ENCODE data around the gene CLEC11A. TPM values are rescaled to one million over a fixed set of nuclear protein-coding genes. Genes with fewer than 3 reads are reported as not detected.
"Not testable (repeated sequence)": the region's sequence is repeated elsewhere in the genome, so short reads cannot be mapped to it uniquely, and the experiment has no call there.

The CLEC11A gene
- polyA plus RNA-seq, 1 donor (not counting 4 experiments of a cell fraction or from before 2014, with no cell fraction given): 0.56 TPM

GRCh38 chr19:50768277-50768676 lies 45.1 kb downstream of the CLEC11A start:
- Histone ChIP-seq H3K79me2 (ENCODE audit: control insufficient read depth, insufficient read depth, low read length) (no peaks in the 10 kb centered on the region), H3K4me3 (ENCODE audit: control insufficient read depth in 2 of 3, extremely low read depth in 1 of 3, insufficient read depth in 2 of 3, low read depth in 1 of 3, low read length in 3 of 3) (no peak overlapping the region), H3K27ac (ENCODE audit: control insufficient read depth, insufficient read depth, low read length) (no peak overlapping the region), H3K4me1 (ENCODE audit: control insufficient read depth, extremely low read depth, insufficient read depth, low read length) (no peaks in the 10 kb centered on the region), H4K20me1 (ENCODE audit: control insufficient read depth, extremely low read depth, insufficient read depth, low read length) (no peaks in the 10 kb centered on the region), H3K4me2 (ENCODE audit: control insufficient read depth, extremely low read depth, insufficient read depth, low read depth, low read length) (no peak overlapping the region), H3K27me3 (ENCODE audit: control insufficient read depth, extremely low read depth, insufficient read depth, low read length) (no peaks in the 10 kb centered on the region), H3K9ac (ENCODE audit: control insufficient read depth, extremely low read depth, insufficient read depth, low read length) (no peak overlapping the region), H2AFZ (ENCODE audit: control insufficient read depth, low read length) (no peak overlapping the region), H3K9me3 (ENCODE audit: control insufficient read depth, low read depth, low read length) (no peaks in the 10 kb centered on the region), H3K9me1 (ENCODE audit: control insufficient read depth, extremely low read depth, insufficient read depth, low read length) (no peaks in the 10 kb centered on the region), H3K36me3 (ENCODE audit: control insufficient read depth in 2 of 2, extremely low read depth in 1 of 2, insufficient read depth in 2 of 2, low read length in 2 of 2) (no peaks in the 10 kb centered on the region)
- TF ChIP-seq EZH2 (IDR thresholded peaks at IDR 0.05; ENCODE audit: low read length) (no peak), CTCF (optimal IDR thresholded peaks at IDR 0.05 in 1 of 3, IDR thresholded peaks at IDR 0.05 in 1 of 3, conservative IDR thresholded peaks at IDR 0.05 in 1 of 3; ENCODE audit: extremely low read depth in 1 of 3, insufficient read depth in 2 of 3, low read length in 3 of 3) (no peak)
- DNase-seq (ENCODE audit: low read depth, low spot score) (no peak), FAIRE-seq (no peak)
- dilution Hi-C loops (cut with MboI; ENCODE audit: extremely low pct_ligation_motif_present, low sequenced_read_pairs): no loop called here

GRCh38 chr19:50770164-50770563 lies 47.0 kb downstream of the CLEC11A start, which contains the start of gene GPR32:
TSS of gene GPR32 (plus strand) at chr19:50770464. CDS start at chr19:50770601, 137 bp downstream.
- FAIRE-seq; H3K4me3 ChIP-seq (ENCODE audit: control insufficient read depth in 2 of 3, extremely low read depth in 1 of 3, insufficient read depth in 2 of 3, low read depth in 1 of 3, low read length in 3 of 3); DNase-seq (ENCODE audit: low read depth, low spot score); H3K27me3 ChIP-seq (ENCODE audit: control insufficient read depth, extremely low read depth, insufficient read depth, low read length); H3K4me1 ChIP-seq (ENCODE audit: control insufficient read depth, extremely low read depth, insufficient read depth, low read length); H3K4me2 ChIP-seq (ENCODE audit: control insufficient read depth, extremely low read depth, insufficient read depth, low read depth, low read length); H2AFZ ChIP-seq (ENCODE audit: control insufficient read depth, low read length); H3K9ac ChIP-seq (ENCODE audit: control insufficient read depth, extremely low read depth, insufficient read depth, low read length); H3K27ac ChIP-seq (ENCODE audit: control insufficient read depth, insufficient read depth, low read length); H3K36me3 ChIP-seq (ENCODE audit: control insufficient read depth in 2 of 2, extremely low read depth in 1 of 2, insufficient read depth in 2 of 2, low read length in 2 of 2); H3K9me1 ChIP-seq (ENCODE audit: control insufficient read depth, extremely low read depth, insufficient read depth, low read length); H3K9me3 ChIP-seq (ENCODE audit: control insufficient read depth, low read depth, low read length); H3K79me2 ChIP-seq (ENCODE audit: control insufficient read depth, insufficient read depth, low read length); dilution Hi-C loops (cut with MboI; ENCODE audit: extremely low pct_ligation_motif_present, low sequenced_read_pairs); H4K20me1 ChIP-seq (ENCODE audit: control insufficient read depth, extremely low read depth, insufficient read depth, low read length): not testable (repeated sequence)

- dilution Hi-C loops (cut with MboI; ENCODE audit: extremely low pct_ligation_motif_present, low sequenced_read_pairs): no loop called here
- Histone ChIP-seq H3K4me2 (ENCODE audit: control insufficient read depth, extremely low read depth, insufficient read depth, low read depth, low read length) (no peak overlapping the region), H3K27ac (ENCODE audit: control insufficient read depth, insufficient read depth, low read length) (no peak overlapping the region), H3K27me3 (ENCODE audit: control insufficient read depth, extremely low read depth, insufficient read depth, low read length) (peaks cover 5% of the 10 kb centered on the region), H3K79me2 (ENCODE audit: control insufficient read depth, insufficient read depth, low read length) (no peaks in the 10 kb centered on the region), H4K20me1 (ENCODE audit: control insufficient read depth, extremely low read depth, insufficient read depth, low read length) (no peaks in the 10 kb centered on the region), H2AFZ (ENCODE audit: control insufficient read depth, low read length) (no peak overlapping the region), H3K9me1 (ENCODE audit: control insufficient read depth, extremely low read depth, insufficient read depth, low read length) (no peaks in the 10 kb centered on the region), H3K4me1 (ENCODE audit: control insufficient read depth, extremely low read depth, insufficient read depth, low read length) (no peaks in the 10 kb centered on the region), H3K36me3 (ENCODE audit: control insufficient read depth in 2 of 2, extremely low read depth in 1 of 2, insufficient read depth in 2 of 2, low read length in 2 of 2) (no peaks in the 10 kb centered on the region), H3K4me3 (ENCODE audit: control insufficient read depth in 2 of 3, extremely low read depth in 1 of 3, insufficient read depth in 2 of 3, low read depth in 1 of 3, low read length in 3 of 3) (no peak overlapping the region), H3K9me3 (ENCODE audit: control insufficient read depth, low read depth, low read length) (no peaks in the 10 kb centered on the region), H3K9ac (ENCODE audit: control insufficient read depth, extremely low read depth, insufficient read depth, low read length) (no peak overlapping the region)
- FAIRE-seq (no peak), DNase-seq (ENCODE audit: low read depth, low spot score) (no peak)
- no peak for TF ChIP-seq CTCF (optimal IDR thresholded peaks at IDR 0.05 in 1 of 3, IDR thresholded peaks at IDR 0.05 in 1 of 3, conservative IDR thresholded peaks at IDR 0.05 in 1 of 3; ENCODE audit: extremely low read depth in 1 of 3, insufficient read depth in 2 of 3, low read length in 3 of 3)
- TF ChIP-seq EZH2 (IDR thresholded peaks at IDR 0.05; ENCODE audit: low read length): no peak
Measured at GRCh38 chr19:50770888-50771287, 47.7 kb downstream of the CLEC11A start.
